Small intestine (tissue), 7 donors: Measurements from ENCODE around the gene IFI27L2. TPM values are rescaled to one million over a fixed set of nuclear protein-coding genes. Genes with fewer than 3 reads are reported as not detected.

Experiments used
- DNase-seq, 2 donors: peaks; one replicate each; pipeline versions ENCODE4 v3.0.0 to v3.0.0-alpha.2; 2013
- FAIRE-seq: peaks from 2 replicates; lab custom pipeline; 2012; peaks lifted over from hg19 to GRCh38; lab: Jason Lieb, UNC
- H3K27ac ChIP-seq, 3 donors: one replicate each; pipeline ENCODE4 v1.5.1; 2013; ENCODE audit warnings: low read length in 2 of 3, mild to moderate bottlenecking in 2 of 3, control low read depth in 1 of 3, inconsistent platforms in 1 of 3, low read depth in 1 of 3, moderate library complexity in 1 of 3
- H3K27me3 ChIP-seq, 3 donors: one replicate each; pipeline ENCODE4 v1.6.1; 2013; ENCODE audit warnings: low read length in 3 of 3, inconsistent platforms in 1 of 3; ENCODE audit not compliant: control insufficient read depth in 3 of 3, insufficient read depth in 3 of 3
- H3K36me3 ChIP-seq, 3 donors: one replicate each; pipeline ENCODE4 v1.6.1; 2013; ENCODE audit warnings: low read length in 3 of 3, inconsistent platforms in 1 of 3, low read depth in 1 of 3, mild to moderate bottlenecking in 1 of 3, moderate library complexity in 1 of 3; ENCODE audit not compliant: control insufficient read depth in 3 of 3, insufficient read depth in 2 of 3
- H3K4me1 ChIP-seq, 3 donors: one replicate each; pipeline ENCODE4 v1.6.1; 2013; ENCODE audit warnings: low read length in 2 of 3, inconsistent platforms in 1 of 3, low read depth in 1 of 3, mild to moderate bottlenecking in 1 of 3, moderate library complexity in 1 of 3; ENCODE audit not compliant: control insufficient read depth in 3 of 3, insufficient read depth in 2 of 3
- H3K4me3 ChIP-seq, 3 donors: one replicate each; pipeline ENCODE4 v1.5.1; 2013; ENCODE audit warnings: low read length in 3 of 3, control low read depth in 1 of 3, inconsistent platforms in 1 of 3, low read depth in 1 of 3, mild to moderate bottlenecking in 1 of 3, moderate library complexity in 1 of 3
- H3K9me3 ChIP-seq, 2 donors: one replicate each; pipeline ENCODE4 v1.6.1; 2013; ENCODE audit warnings: low read depth in 1 of 2, low read length in 1 of 2; ENCODE audit not compliant: control insufficient read depth in 2 of 2, insufficient read depth in 1 of 2
- WGBS, 3 donors: extraction: QIAGEN DNeasy Blood & Tissue Kit; methylation state at CpG; one replicate each; pipeline ENCODE4 v1.1.7; 2013; 5-methylcytosine and 5-hydroxymethylcytosine counted together
- polyA plus RNA-seq, 4 donors: library from polyadenylated mRNA; stranded (reverse) in 3 of 4; unstranded in 1 of 4; fragments of 200-250 nt in 3 of 4; fragments of 120-200 nt in 1 of 4; gene quantifications; one replicate each; pipeline versions ENCODE4 v1.2.1 to v1.2.3, GENCODE V29; 2013
- donor health status: healthy with polysubstance abuse.
- donor health status: control.
- donor health status: control.
- donor health status: Bipolar disorder and iron deficiency.
- donor health status: healthy.

IFI27L2 gene
- polyA plus RNA-seq, 4 donors = 23.0 to 96.7 (median 70.2) TPM

DNA sequence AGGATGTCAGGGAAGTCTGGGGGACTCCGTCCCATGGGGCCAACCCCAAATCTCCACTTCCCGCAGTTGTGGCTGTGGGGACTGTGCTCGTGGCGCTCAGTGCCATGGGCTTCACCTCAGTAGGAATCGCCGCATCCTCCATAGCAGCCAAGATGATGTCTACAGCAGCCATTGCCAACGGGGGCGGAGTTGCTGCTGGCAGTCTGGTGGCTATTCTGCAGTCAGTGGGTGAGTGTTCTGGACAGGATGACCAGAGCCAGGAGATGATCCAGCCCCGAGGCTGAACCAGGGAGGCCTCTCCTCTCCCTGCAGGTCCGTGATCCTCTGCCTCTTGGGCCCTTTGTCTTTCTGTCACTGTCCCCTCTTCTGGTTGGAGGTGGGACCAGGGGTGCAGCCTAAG lies 27.7 kb downstream of the IFI27L2 start:
- DNase-seq = no peak
- 90 to 97% (median 94%) methylated on average over 10 of the region's 10 CpGs for WGBS, 3 donors

DNA sequence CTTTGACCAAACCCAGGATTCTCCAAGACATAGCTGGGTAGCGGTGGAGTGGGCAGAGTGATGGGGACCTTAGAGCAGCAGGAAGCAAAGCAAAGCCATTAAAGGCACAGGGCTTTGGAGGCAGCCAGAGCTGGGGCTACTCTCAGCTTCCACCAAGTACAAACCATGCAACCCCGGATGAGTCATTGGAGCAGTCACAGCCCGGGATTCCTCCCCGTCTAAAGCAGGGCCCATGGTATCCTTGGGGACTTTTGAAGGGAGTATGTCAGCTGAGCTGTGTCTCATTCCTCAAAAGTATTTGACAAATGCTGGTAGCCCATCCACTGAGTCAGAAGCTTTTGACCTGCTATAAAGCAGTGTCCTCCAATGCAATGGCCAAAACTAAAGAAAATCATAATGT lies 28.6 kb downstream of the IFI27L2 start:
- FAIRE-seq (no peak), DNase-seq (no peak)
- Histone ChIP-seq H3K9me3 (no peaks in the 10 kb centered on the region), H3K36me3 (peaks cover 0 to 30% (median 0%) of the 10 kb centered on the region in 3 donors), H3K4me3 (no peak overlapping the region), H3K27ac (no peak overlapping the region), H3K27me3 (no peaks in the 10 kb centered on the region), H3K4me1 (peaks cover 0 to 6% (median 0%) of the 10 kb centered on the region in 3 donors)
- 86 to 87% (median 87%) methylated on average over 4 of the region's 4 CpGs for WGBS, 3 donors

More for the DNA sequence above, 27.7 kb downstream of the IFI27L2 start:
- no peak overlapping the region for H3K4me3 ChIP-seq
- peaks cover 0 to 29% (median 0%) of the 10 kb centered on the region in 3 donors for H3K36me3 ChIP-seq
- H3K9me3 ChIP-seq = no peaks in the 10 kb centered on the region
- no peak overlapping the region for H3K27ac ChIP-seq
- H3K4me1 ChIP-seq = peaks cover 0 to 6% (median 0%) of the 10 kb centered on the region in 3 donors
- H3K27me3 ChIP-seq = no peaks in the 10 kb centered on the region
- no peak for FAIRE-seq

DNA sequence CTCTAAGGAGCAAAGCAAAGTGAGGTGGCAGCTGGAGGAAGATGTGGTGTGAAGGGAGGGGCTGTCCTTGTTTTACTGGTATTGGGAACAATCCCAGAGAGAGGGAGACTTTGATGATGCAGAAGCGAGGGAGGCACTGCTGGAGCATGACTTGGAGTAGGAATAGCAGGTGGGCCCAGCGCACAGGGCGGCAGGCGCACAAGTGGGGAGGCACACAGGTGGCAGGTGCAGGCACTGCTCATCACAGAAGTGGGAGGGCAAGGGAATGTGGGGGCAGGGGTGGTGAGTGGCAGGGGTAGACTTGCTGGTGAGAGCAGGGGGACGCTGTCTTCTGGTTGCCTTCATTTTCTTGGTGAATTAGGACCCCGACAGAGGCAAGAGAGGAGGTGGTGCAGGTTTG lies 30.4 kb downstream of the IFI27L2 start:
- no peaks in the 10 kb centered on the region for H3K9me3 ChIP-seq
- H3K27me3 ChIP-seq = no peaks in the 10 kb centered on the region
- WGBS, 3 donors = 65 to 96% (median 83%) methylated on average over 6 of the region's 6 CpGs
- H3K27ac ChIP-seq = no peak overlapping the region
- DNase-seq = no peak
- no peak for FAIRE-seq
- no peak overlapping the region for H3K4me3 ChIP-seq
- H3K4me1 ChIP-seq = peaks cover 0 to 6% (median 0%) of the 10 kb centered on the region in 3 donors
- peaks cover 0 to 30% (median 0%) of the 10 kb centered on the region in 3 donors for H3K36me3 ChIP-seq

DNA sequence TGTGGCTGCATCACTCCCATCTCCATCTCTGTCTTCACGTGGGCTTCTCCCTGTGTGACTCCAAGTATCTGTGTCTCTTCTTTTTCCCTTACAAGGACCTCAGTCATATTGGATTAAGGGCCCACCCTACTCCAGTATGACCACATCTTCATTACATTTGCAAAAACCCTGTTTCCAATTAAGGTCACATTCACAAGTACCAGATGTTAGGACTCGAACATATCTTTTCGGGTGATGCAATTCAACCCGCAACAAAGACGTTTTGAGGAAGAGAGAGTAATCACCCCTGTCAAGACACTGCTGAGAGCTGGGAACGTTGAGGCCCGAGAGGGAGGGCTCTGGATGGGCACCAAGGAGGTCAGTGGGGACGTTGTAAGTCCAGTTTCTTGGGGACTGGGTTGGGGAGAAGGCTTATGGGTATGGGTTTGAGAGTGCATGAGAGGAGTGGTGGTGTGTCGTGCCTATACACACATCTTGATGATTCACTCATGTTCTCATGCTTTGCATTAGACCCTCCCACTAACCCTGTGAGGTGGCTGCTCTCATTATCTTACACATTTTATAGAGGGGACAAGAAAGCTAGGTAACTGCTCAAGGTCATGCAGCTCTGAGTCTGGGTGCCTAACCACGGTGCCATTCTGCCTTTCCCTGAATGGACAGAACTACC lies 30.9 kb downstream of the IFI27L2 start:
- H3K27me3 ChIP-seq = no peaks in the 10 kb centered on the region
- H3K27ac ChIP-seq = no peak overlapping the region
- no peak for FAIRE-seq
- H3K4me3 ChIP-seq = no peak overlapping the region
- peaks cover 0 to 5% (median 0%) of the 10 kb centered on the region in 3 donors for H3K4me1 ChIP-seq
- 68 to 84% (median 79%) methylated on average over 10 of the region's 10 CpGs for WGBS, 3 donors
- no peak for DNase-seq
- no peaks in the 10 kb centered on the region for H3K9me3 ChIP-seq
- H3K36me3 ChIP-seq = peaks cover 0 to 27% (median 0%) of the 10 kb centered on the region in 3 donors

DNA sequence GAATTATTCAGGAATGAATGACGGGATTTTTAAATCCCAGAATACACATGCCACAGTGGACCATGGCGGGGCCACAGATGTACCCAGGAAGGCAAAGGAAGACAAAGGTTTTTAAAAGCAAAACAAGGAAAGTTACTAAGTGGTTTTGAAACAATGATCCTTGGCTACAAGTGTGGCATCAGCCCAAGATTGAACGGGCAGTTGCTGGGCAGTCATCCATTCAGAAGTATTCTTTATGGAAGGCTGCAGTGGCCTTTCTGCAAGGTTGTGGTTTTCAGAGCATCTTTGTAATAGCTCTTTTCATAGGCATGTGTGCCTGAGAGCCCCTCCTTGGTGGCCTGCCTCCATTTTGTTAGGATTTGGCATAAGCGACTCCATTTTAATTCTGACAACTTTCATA lies 32.3 kb downstream of the IFI27L2 start:
- Histone ChIP-seq H3K9me3 (no peaks in the 10 kb centered on the region), H3K4me3 (no peak overlapping the region), H3K36me3 (peaks cover 0 to 26% (median 0%) of the 10 kb centered on the region in 3 donors), H3K27me3 (no peaks in the 10 kb centered on the region), H3K4me1 (no peaks in the 10 kb centered on the region), H3K27ac (no peak overlapping the region)
- 93 to 95% (median 94%) methylated on average over 4 of the region's 4 CpGs for WGBS, 3 donors
- FAIRE-seq (no peak), DNase-seq (no peak)

DNA sequence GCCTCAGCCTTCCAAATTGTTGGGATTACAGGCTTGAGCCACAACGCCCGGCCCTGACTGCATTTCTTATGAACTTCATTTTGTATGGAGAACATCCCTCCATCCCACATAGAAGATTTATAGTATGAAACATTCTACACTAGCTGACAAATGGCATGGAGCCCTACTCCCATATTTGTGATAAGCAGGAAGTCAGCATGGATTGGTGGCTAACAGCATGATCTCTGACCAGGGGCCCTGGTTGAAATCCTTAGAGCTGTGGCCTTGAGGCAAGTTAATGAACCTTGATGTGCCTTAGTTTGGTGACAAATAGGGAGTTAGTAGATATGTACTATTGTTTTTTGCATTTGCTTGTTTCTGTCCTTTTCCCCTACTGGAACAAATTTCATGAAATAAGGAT lies 36.0 kb downstream of the IFI27L2 start:
- no peak overlapping the region for H3K27ac ChIP-seq

DNA sequence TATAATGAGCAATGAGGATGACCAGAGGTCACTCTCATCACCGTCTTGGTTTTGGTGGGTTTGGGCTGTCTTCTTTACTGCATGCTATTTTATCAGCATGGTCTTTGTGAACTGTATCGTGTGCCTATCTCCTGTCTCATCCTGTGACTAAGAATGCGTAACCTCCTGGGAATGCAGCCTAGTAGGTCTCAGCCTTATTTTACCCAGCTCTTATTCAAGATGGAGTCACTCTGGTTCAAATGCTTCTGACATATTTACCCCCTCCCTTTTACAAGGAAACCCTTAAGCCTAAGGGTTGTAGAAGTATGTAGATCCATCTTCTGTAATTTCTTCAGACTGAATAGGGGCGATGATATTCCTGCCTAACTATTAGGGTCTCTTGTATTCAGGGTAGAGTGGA lies 39.9 kb downstream of the IFI27L2 start:
- DNase-seq (no peak), FAIRE-seq (no peak)
- peaks cover 0 to 3% of the 10 kb centered on the region in 2 donors for H3K9me3 ChIP-seq
- WGBS, 3 donors = 95 to 96% (median 95%) methylated on average over 4 of the region's 4 CpGs
- H3K4me3 ChIP-seq = no peak overlapping the region
- H3K27ac ChIP-seq = no peak overlapping the region
- H3K27me3 ChIP-seq = no peaks in the 10 kb centered on the region
- H3K36me3 ChIP-seq = peaks cover 0 to 2% (median 0%) of the 10 kb centered on the region in 3 donors
- H3K4me1 ChIP-seq = no peaks in the 10 kb centered on the region

More for the DNA sequence above, 36.0 kb downstream of the IFI27L2 start:
- Histone ChIP-seq H3K4me1 (no peaks in the 10 kb centered on the region), H3K4me3 (no peak overlapping the region), H3K36me3 (peaks cover 0 to 11% (median 0%) of the 10 kb centered on the region in 3 donors), H3K9me3 (no peaks in the 10 kb centered on the region), H3K27me3 (no peaks in the 10 kb centered on the region)
- no peak for FAIRE-seq
- DNase-seq = no peak
- 95 to 100% (median 99%) methylated on average over 2 of the region's 2 CpGs for WGBS, 3 donors

DNA sequence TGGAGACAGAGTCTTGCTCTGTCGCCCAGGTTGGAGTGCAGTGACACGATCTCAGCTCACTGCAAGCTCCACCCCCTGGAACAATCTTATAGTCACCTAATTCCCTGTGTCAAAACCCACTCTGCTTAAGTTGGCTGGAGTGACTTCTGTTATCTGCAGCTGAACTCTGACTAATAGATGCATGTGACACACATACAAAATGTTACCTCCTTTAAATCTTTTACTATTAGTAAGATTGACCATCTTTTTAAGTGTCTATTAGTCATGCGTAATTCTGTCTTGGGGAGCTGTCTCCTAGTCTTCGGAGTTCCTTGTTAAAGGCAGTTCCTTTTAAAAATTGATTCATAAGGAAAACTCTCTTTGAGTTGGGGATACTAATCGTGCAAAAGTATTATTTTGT lies 40.9 kb downstream of the IFI27L2 start:
- FAIRE-seq (no peak), DNase-seq (no peak)
- no peak overlapping the region for H3K4me3 ChIP-seq
- H3K27ac ChIP-seq = no peak overlapping the region
- H3K27me3 ChIP-seq = no peaks in the 10 kb centered on the region
- H3K36me3 ChIP-seq = peaks cover 0 to 2% (median 0%) of the 10 kb centered on the region in 3 donors
- WGBS, 3 donors = 85 to 94% (median 92%) methylated on average over 5 of the region's 5 CpGs
- peaks cover 0 to 4% (median 0%) of the 10 kb centered on the region in 3 donors for H3K4me1 ChIP-seq
- peaks cover 0 to 3% of the 10 kb centered on the region in 2 donors for H3K9me3 ChIP-seq
